Thoracic aorta (tissue), 2 donors: ENCODE data around the gene CFAP298. TPM values are rescaled to one million over a fixed set of nuclear protein-coding genes. Genes with fewer than 3 reads are reported as not detected.
A peak's percentile ranks its signal among the peaks of the same experiment; 100 is the strongest.

ENCODE experiments used
- ATAC-seq: fragments of 150-250 bp; one replicate; pipeline ENCODE4 v1.8.0; 2017; ENCODE audit warnings: low read depth; ENCODE audit not compliant: insufficient number of reproducible peaks, low FRiP score
- DNase-seq: peaks from one replicate; pipeline ENCODE4 v3.0.0-alpha.2; 2020; ENCODE audit warnings: low spot score
- H3K27ac ChIP-seq, 2 donors: fragments of 200-600 bp; sonication (generic); 1 replicate in 1 of 2; 2 replicates in 1 of 2; pipeline ENCODE4 v1.5.1; 2016; ENCODE audit warnings: mild to moderate bottlenecking in 2 of 2, moderate library complexity in 2 of 2
- H3K27me3 ChIP-seq: fragments of 200-600 bp; sonication (generic); replicated peaks from 2 replicates; pipeline ENCODE4 v1.6.0; 2016; ENCODE audit warnings: mild to moderate bottlenecking; ENCODE audit not compliant: insufficient read depth
- H3K36me3 ChIP-seq: fragments of 200-600 bp; sonication (generic); one replicate; pipeline ENCODE4 v1.5.1; 2016
- H3K4me1 ChIP-seq, 2 donors: fragments of 200-600 bp; sonication (generic); 1 replicate in 1 of 2; 2 replicates in 1 of 2; pipeline versions ENCODE4 v1.5.1 to v1.6.0; 2016; ENCODE audit warnings: low read depth in 2 of 2, mild to moderate bottlenecking in 1 of 2; ENCODE audit not compliant: control insufficient read depth in 1 of 2
- H3K4me3 ChIP-seq: fragments of 200-600 bp; sonication (generic); 2 replicates; pipeline ENCODE4 v1.5.1; 2016; ENCODE audit warnings: mild to moderate bottlenecking
- H3K9me3 ChIP-seq: fragments of 200-600 bp; sonication (generic); 2 replicates; pipeline ENCODE4 v1.5.1; 2016
- total RNA-seq, 2 donors: library from RNA; depleted of rRNA; stranded (reverse); fragments of >200 nt; gene quantifications; one replicate each; pipeline versions ENCODE4 v1.1.0 to v1.2.3, GENCODE V29; 2016
- TF ChIP-seq, protein P1 (sequence below): fragments of 200-600 bp; sonication (generic); IDR thresholded peaks from one replicate; pipeline ENCODE4 v1.5.1; 2019; ENCODE audit warnings: antibody characterized with exemption

Gene CFAP298
- total RNA-seq, 2 donors from 2014 or later: 22.7 to 31.4 TPM

DNA sequence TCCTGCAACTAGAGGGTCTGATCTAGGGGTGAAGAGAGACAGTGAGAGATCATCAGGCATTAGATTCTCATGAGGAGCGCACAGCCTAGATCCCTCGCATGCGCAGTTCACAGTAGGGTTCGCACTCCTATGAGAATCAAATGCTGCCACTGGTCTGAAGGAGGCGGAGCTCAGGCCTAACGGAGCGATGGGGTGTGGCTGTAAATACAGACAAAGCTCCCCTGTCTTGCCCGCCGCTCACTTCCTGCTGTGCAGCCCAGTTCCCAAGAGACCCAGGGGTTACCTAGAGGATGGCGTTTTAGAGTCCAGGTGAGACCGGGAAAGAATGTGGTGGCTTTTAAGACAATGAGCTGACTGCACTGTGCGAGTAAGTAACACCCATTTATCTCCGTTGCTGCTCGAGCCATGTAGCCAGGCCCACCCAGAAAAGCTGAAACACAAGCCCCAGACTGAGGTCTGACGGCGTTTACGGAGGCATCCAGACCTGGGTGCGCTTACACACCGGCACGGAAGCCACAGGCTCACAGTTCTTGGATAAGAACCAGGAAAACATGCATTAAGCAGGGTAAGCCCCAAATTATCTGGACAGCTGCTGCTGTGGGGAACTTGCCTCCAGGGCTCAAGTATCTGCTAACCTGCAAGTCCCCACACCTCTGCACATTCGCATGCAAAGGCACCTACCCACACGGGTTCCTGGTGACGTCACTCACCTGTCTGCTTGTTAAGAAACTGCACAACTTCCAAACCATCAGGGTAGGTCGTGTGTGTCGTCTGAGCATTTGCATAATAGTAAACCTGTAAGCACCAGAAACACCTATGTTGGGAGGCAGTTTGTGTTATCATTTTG, 39.4 kb downstream of the CFAP298 start:
- no peak overlapping the region for H3K4me3 ChIP-seq
- ATAC-seq (no peak), DNase-seq (no peak)
- H3K9me3 ChIP-seq: no peaks in the 10 kb centered on the region
- no peaks in the 10 kb centered on the region for H3K27me3 ChIP-seq
- TF ChIP-seq, protein P1, sequence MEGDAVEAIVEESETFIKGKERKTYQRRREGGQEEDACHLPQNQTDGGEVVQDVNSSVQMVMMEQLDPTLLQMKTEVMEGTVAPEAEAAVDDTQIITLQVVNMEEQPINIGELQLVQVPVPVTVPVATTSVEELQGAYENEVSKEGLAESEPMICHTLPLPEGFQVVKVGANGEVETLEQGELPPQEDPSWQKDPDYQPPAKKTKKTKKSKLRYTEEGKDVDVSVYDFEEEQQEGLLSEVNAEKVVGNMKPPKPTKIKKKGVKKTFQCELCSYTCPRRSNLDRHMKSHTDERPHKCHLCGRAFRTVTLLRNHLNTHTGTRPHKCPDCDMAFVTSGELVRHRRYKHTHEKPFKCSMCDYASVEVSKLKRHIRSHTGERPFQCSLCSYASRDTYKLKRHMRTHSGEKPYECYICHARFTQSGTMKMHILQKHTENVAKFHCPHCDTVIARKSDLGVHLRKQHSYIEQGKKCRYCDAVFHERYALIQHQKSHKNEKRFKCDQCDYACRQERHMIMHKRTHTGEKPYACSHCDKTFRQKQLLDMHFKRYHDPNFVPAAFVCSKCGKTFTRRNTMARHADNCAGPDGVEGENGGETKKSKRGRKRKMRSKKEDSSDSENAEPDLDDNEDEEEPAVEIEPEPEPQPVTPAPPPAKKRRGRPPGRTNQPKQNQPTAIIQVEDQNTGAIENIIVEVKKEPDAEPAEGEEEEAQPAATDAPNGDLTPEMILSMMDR: no peak
- H3K27ac ChIP-seq: no peak overlapping the region
- no peaks in the 10 kb centered on the region for H3K36me3 ChIP-seq
- peaks cover 5 to 12% of the 10 kb centered on the region in 2 donors for H3K4me1 ChIP-seq

DNA sequence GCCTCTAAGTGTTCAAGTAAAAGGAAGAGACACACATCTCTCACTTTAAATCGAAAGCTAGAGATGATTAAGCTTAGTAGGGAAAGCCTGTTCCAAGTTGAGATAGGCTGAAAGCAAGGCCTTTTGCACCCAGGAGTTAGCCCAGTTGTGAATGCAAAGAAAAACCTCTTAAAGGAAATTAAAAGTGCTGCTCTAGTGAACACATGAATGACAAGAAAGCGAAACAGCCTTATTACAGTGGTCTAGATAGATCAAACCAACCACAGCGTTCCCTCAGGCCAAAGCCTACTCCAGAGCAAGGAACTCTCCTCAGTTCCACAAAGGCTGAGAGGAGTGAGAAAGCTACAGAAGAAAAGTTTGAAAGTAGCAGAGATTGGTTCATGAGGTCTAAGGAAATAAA, 41.7 kb downstream of the CFAP298 start:
- H3K27me3 ChIP-seq: no peaks in the 10 kb centered on the region
- no peaks in the 10 kb centered on the region for H3K36me3 ChIP-seq
- H3K27ac ChIP-seq: peak overlapping the region in 1 of 2 donors; percentile 88
- no peaks in the 10 kb centered on the region for H3K9me3 ChIP-seq
- peaks cover 11 to 31% of the 10 kb centered on the region in 2 donors for H3K4me1 ChIP-seq
- TF ChIP-seq, protein P1: no peak
- DNase-seq (no peak), ATAC-seq (no peak)
- no peak overlapping the region for H3K4me3 ChIP-seq

DNA sequence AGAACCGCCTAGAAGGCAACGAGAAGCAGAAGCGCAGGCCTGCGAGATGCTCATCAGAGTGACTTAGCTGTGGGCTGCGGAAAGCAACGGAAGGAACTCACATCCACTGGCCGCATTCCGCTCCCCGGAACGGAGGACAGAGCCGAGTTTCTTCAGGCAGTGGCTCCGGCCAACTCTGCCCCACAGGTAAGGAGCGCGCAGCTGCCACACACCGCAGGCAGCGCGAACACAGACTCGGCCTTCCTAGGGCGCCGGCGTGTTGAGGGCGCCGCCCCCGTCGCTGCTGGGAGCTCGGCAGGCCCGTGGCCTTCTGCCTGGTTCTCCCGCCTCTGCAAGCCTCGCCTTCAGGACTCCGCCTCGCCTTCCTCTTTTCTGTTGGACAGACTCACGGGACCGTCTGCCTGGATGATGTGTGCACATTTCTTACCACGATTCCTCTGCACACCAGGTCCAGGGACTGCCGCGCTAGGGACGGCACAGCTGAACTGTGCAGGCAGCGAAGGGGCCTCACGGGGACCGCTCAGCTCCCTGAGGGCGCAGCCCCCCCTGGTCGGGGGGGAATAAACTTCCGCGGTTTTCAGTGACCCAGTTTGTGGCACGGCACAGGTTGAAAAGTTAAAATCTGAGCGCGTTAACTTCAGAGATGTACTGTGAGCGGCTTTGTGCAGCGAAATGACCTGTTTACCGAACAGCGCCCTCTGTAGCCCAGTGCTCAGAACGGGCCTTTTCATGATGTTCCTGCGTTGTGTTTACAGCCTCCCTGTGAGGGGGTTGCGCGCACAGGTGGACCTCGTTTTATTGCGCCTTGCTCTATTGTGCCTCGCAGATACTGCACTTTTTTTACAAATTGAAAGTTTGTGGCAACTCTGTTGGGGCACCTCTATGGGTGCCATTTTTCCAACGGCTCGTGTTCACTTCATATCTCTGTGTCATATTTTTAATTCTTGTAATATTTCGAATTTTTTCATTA, 42.6 kb downstream of the CFAP298 start:
- DNase-seq: no peak
- Histone ChIP-seq H3K4me1 (peaks cover 11 to 35% of the 10 kb centered on the region in 2 donors), H3K36me3 (no peaks in the 10 kb centered on the region), H3K27me3 (no peaks in the 10 kb centered on the region), H3K4me3 (peak overlapping the region; percentile 77), H3K27ac (peak overlapping the region; percentile 76 to 88), H3K9me3 (no peaks in the 10 kb centered on the region)
- TF ChIP-seq, protein P1: peak; percentile 77
- peak; percentile 71 for ATAC-seq

DNA sequence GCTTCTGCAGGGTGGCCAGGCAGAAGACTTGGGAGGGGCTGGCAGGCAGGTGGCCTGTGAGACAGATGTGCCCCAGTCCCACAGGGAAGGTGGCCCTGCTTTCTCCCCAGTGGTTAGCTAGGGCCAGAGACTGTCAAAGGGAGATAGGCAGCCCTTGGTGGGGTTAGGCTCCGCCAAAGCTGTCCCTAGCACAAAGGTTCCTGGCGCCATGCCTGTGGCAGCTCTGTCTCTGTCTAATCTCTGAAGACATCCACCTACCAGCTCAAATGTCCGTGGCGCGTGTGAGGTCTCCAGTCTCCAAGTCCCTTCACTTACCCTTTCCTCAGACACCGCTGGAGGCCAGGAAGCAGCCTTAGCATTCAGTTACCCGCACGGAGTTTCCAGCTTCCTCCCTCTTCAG, 44.6 kb downstream of the CFAP298 start:
- H3K27ac ChIP-seq: peak overlapping the region; percentile 25 to 54
- no peak for ATAC-seq
- H3K36me3 ChIP-seq: no peaks in the 10 kb centered on the region

More for the DNA sequence above, 44.6 kb downstream of the CFAP298 start:
- no peaks in the 10 kb centered on the region for H3K9me3 ChIP-seq
- TF ChIP-seq, protein P1: no peak
- no peak overlapping the region for H3K4me3 ChIP-seq
- no peak for DNase-seq
- peaks cover 11 to 42% of the 10 kb centered on the region in 2 donors for H3K4me1 ChIP-seq
- no peaks in the 10 kb centered on the region for H3K27me3 ChIP-seq
